Endothelial cell of umbilical vein (primary cell): ENCODE results near the gene MICALL2. TPM values are rescaled to one million over a fixed set of nuclear protein-coding genes. Genes with fewer than 3 reads are reported as not detected.

Experiments
- BruUV-seq: library from RNA; stranded (reverse); fragments of 400-500 nt; replicated peaks from 2 replicates; lab custom pipeline; 2021; lab: Mats Ljungman, UMichigan
- CTCF ChIA-PET: fragments of 300-600, 350-600 bp; sonication (Branson Sonifier 250); formaldehyde crosslinking; loops from one replicate; lab custom pipeline; 2021; ENCODE audit warnings: antibody characterized with exemption, inconsistent platforms; lab: Charles Lee
- POLR2A ChIA-PET: fragments of 300-600, 350-600 bp; sonication (Branson Sonifier 250); formaldehyde crosslinking; loops from one replicate; lab custom pipeline; 2021; ENCODE audit warnings: antibody characterized with exemption, inconsistent platforms; lab: Charles Lee
- DNase-seq: peaks from one replicate; pipeline ENCODE4 v3.0.0-alpha.2; 2011; ENCODE audit warnings: low read depth, low spot score
- FAIRE-seq: peaks from 2 replicates; lab custom pipeline; 2011; peaks lifted over from hg19 to GRCh38; lab: Jason Lieb, UNC
- H2AFZ ChIP-seq: 2 replicates; pipeline ENCODE4 v1.6.0; 2012; ENCODE audit warnings: low read depth, low read length, control low read depth, inconsistent platforms
- H3K27ac ChIP-seq: 2 replicates; pipeline ENCODE4 v1.5.1; 2011; ENCODE audit warnings: low read depth, mild to moderate bottlenecking, control low read depth, low read length, moderate library complexity; ENCODE audit not compliant: insufficient read depth
- H3K27me3 ChIP-seq, 2 experiments: 2 replicates each; pipeline versions ENCODE4 v1.6.0 to v1.6.1; 2011; ENCODE audit warnings: low read length in 2 of 2, mixed read lengths in 1 of 2; ENCODE audit not compliant: control insufficient read depth in 2 of 2, insufficient read depth in 2 of 2
- H3K36me3 ChIP-seq, 2 experiments: 2 replicates in 1 of 2; 3 replicates in 1 of 2; pipeline ENCODE4 v1.5.1; 2011; ENCODE audit warnings: low read length in 2 of 2, mild to moderate bottlenecking in 1 of 2, moderate library complexity in 1 of 2; ENCODE audit not compliant: control insufficient read depth in 2 of 2, insufficient read depth in 2 of 2; ENCODE audit errors: extremely low read depth in 1 of 2
- H3K4me1 ChIP-seq: 3 replicates; pipeline ENCODE4 v1.5.1; 2011; ENCODE audit warnings: mild to moderate bottlenecking, low read length; ENCODE audit not compliant: control insufficient read depth, insufficient read depth; ENCODE audit errors: extremely low read depth
- H3K4me2 ChIP-seq: 2 replicates; pipeline ENCODE4 v1.6.1; 2011; ENCODE audit warnings: low read length, control low read depth, mixed read lengths; ENCODE audit not compliant: insufficient read depth
- H3K4me3 ChIP-seq, 3 experiments: fragments of 200-600 bp in 1 of 3; sonication (generic), shearing (Covaris generic) in 1 of 3; replicated peaks in 1 of 3; 2 replicates each; pipeline ENCODE4 v1.5.1; 2011 to 2016; ENCODE audit warnings: control low read depth in 3 of 3, low read length in 3 of 3, mild to moderate bottlenecking in 2 of 3, inconsistent platforms in 1 of 3, low read depth in 1 of 3, moderate library complexity in 1 of 3; ENCODE audit not compliant: insufficient read depth in 1 of 3
- H3K79me2 ChIP-seq: 2 replicates; pipeline ENCODE4 v1.6.0; 2012; ENCODE audit warnings: low read length, inconsistent platforms; ENCODE audit not compliant: control insufficient read depth, insufficient read depth
- H3K9ac ChIP-seq: replicated peaks from 2 replicates; pipeline ENCODE3; 2011; ENCODE audit warnings: low read length, control low read depth; ENCODE audit not compliant: insufficient read depth; ENCODE audit errors: extremely low read depth
- H3K9me1 ChIP-seq: replicated peaks from 3 replicates; pipeline ENCODE4 v1.6.0; 2011; ENCODE audit warnings: mild to moderate bottlenecking, low read length; ENCODE audit not compliant: control insufficient read depth, insufficient read depth; ENCODE audit errors: extremely low read depth
- H3K9me3 ChIP-seq: replicated peaks from 2 replicates; pipeline ENCODE4 v1.5.1; 2012; ENCODE audit warnings: low read length, inconsistent platforms; ENCODE audit not compliant: control insufficient read depth, insufficient read depth
- H4K20me1 ChIP-seq: replicated peaks from 2 replicates; pipeline ENCODE3; 2011; ENCODE audit warnings: mild to moderate bottlenecking, low read length; ENCODE audit not compliant: control insufficient read depth, insufficient read depth; ENCODE audit errors: extremely low read depth
- EZH2 ChIP-seq: IDR thresholded peaks from 2 replicates; pipeline ENCODE4 v1.6.1; 2012; ENCODE audit warnings: borderline replicate concordance, low read depth, mild to moderate bottlenecking, moderate library complexity, low read length, inconsistent platforms; ENCODE audit not compliant: severe bottlenecking
- FOS ChIP-seq: IDR thresholded peaks from 2 replicates; pipeline ENCODE4 v1.6.1; 2011; ENCODE audit warnings: mild to moderate bottlenecking, low read length, moderate library complexity, borderline replicate concordance; ENCODE audit not compliant: insufficient read depth
- GATA2 ChIP-seq: IDR thresholded peaks from 2 replicates; pipeline ENCODE4 v1.7.0; 2011; ENCODE audit warnings: low read depth, mild to moderate bottlenecking, moderate library complexity, mixed read lengths, low read length; ENCODE audit not compliant: insufficient read length, insufficient read depth
- JUN ChIP-seq: IDR thresholded peaks from 2 replicates; pipeline ENCODE4 v1.6.1; 2011; ENCODE audit warnings: borderline replicate concordance, low read depth; ENCODE audit not compliant: insufficient read length, insufficient read depth
- MAX ChIP-seq: IDR thresholded peaks from 2 replicates; pipeline ENCODE4 v1.6.1; 2011; ENCODE audit not compliant: insufficient read depth, insufficient read length
- MYC ChIP-seq: IDR thresholded peaks from one replicate; pipeline ENCODE4 v1.6.1; 2011; ENCODE audit warnings: mild to moderate bottlenecking, low read depth, low read length
- POLR2A ChIP-seq: IDR thresholded peaks from 2 replicates; pipeline ENCODE4 v1.6.1; 2012; ENCODE audit warnings: low read depth, mild to moderate bottlenecking, control low read depth, low read length
- POLR2AphosphoS5 ChIP-seq: IDR thresholded peaks from 2 replicates; pipeline ENCODE4 v1.6.1; 2012; ENCODE audit warnings: low read depth, mild to moderate bottlenecking, control low read depth, low read length, moderate library complexity; ENCODE audit not compliant: insufficient read depth
- dilution Hi-C: fragments of 300-500 bp; cut with MboI; formaldehyde crosslinking; loops from one replicate; pipeline ENCODE4 v1.15.0; 2019; ENCODE audit warnings: low sequenced_read_pairs; ENCODE audit not compliant: extremely low pct_ligation_motif_present
- intact Hi-C: fragments of 100-400 bp; cut with micrococcal nuclease; formaldehyde crosslinking; loops from one replicate; pipeline ENCODE4 v1.10.0; 2022
- polyA plus RNA-seq, 4 experiments: library from polyadenylated mRNA; depleted of rRNA in 3 of 4; stranded (reverse) in 3 of 4; unstranded in 1 of 4; fragments of >200 nt; gene quantifications; 2 replicates each; pipeline versions ENCODE4 v1.2.1 to v1.2.3, GENCODE V29; 2011 to 2012; ENCODE audit warnings: missing spikeins in 1 of 4
- total RNA-seq: library from RNA; stranded (reverse); gene quantifications from 2 replicates; pipeline ENCODE4 v1.2.3, GENCODE V29; 2021
- TF ChIP-seq, protein P1 (sequence below), 2 donors: IDR thresholded peaks; 1 replicate in 1 of 2; 2 replicates in 1 of 2; pipeline ENCODE4 v1.5.1; 2011; ENCODE audit warnings: low read length in 2 of 2, mild to moderate bottlenecking in 2 of 2, moderate library complexity in 2 of 2, control low read depth in 1 of 2, inconsistent platforms in 1 of 2, low read depth in 1 of 2; ENCODE audit not compliant: insufficient read depth in 1 of 2; ENCODE audit errors: extremely low read depth in 1 of 2

The MICALL2 gene
- total and polyA plus RNA-seq, 2 donors (not counting 3 experiments of a cell fraction or from before 2014, with no cell fraction given): 29.8 to 46.3 TPM

DNA sequence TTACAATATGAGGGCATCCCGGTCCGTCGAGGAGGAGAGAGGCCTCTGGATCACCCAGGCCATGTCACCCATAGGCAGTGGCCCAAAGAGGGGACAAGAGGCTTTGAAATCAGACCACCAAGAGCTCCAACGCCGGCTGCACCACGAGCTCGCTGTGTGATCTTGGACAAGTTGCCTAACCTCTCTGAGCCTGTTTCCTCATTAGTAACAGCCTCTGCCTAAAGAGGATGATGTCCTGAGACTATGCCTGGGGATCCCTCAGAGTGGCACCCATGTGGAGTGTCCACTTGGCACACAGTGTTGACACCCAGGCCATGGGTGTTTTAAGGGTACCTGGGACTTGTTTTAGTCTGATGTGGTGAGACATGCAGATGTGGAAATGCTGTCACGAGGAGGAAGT is 50.8 kb downstream of the MICALL2 start:
- H3K9me3 ChIP-seq: no peaks in the 10 kb centered on the region
- ChIA-PET CTCF (interaction anchor here (1.0 kb wide), 1 partner anchor 203 kb away, joined by 3 read pairs; no protein-coding TSS in a partner anchor), POLR2A (no interaction called here)
- intact Hi-C loops (no loop called here), dilution Hi-C loops (no loop called here)
- H3K9ac ChIP-seq: no peak overlapping the region
- H2AFZ ChIP-seq: no peak overlapping the region
- H3K36me3 ChIP-seq: no peaks in the 10 kb centered on the region
- TF ChIP-seq POLR2A (no peak), JUN (no peak), GATA2 (no peak), POLR2AphosphoS5 (no peak), MAX (no peak), FOS (no peak), MYC (no peak), EZH2 (no peak)
- TF ChIP-seq, protein P1, sequence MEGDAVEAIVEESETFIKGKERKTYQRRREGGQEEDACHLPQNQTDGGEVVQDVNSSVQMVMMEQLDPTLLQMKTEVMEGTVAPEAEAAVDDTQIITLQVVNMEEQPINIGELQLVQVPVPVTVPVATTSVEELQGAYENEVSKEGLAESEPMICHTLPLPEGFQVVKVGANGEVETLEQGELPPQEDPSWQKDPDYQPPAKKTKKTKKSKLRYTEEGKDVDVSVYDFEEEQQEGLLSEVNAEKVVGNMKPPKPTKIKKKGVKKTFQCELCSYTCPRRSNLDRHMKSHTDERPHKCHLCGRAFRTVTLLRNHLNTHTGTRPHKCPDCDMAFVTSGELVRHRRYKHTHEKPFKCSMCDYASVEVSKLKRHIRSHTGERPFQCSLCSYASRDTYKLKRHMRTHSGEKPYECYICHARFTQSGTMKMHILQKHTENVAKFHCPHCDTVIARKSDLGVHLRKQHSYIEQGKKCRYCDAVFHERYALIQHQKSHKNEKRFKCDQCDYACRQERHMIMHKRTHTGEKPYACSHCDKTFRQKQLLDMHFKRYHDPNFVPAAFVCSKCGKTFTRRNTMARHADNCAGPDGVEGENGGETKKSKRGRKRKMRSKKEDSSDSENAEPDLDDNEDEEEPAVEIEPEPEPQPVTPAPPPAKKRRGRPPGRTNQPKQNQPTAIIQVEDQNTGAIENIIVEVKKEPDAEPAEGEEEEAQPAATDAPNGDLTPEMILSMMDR (IDR thresholded peaks at IDR 0.05; ENCODE audit: extremely low read depth in 1 of 2, insufficient read depth in 1 of 2, low read depth in 1 of 2, low read length in 2 of 2): no peak
- no peaks in the 10 kb centered on the region for H3K4me1 ChIP-seq
- DNase-seq (no peak), FAIRE-seq (no peak)
- H3K79me2 ChIP-seq: no peaks in the 10 kb centered on the region
- no TSS peak for BruUV-seq
- peaks cover 3% of the 10 kb centered on the region in 2 experiments for H3K27me3 ChIP-seq
- H3K4me2 ChIP-seq: no peak overlapping the region
- no peak overlapping the region for H3K27ac ChIP-seq
- H4K20me1 ChIP-seq: no peaks in the 10 kb centered on the region
- no peaks in the 10 kb centered on the region for H3K9me1 ChIP-seq
- no peak overlapping the region for H3K4me3 ChIP-seq
